Superior temporal gyrus (tissue), 1 donor: ENCODE results near the gene SERPINA6.
"Not testable (repeated sequence)": the region's sequence is repeated elsewhere in the genome, so short reads cannot be mapped to it uniquely, and the experiment has no call there.

Experiments
- DNase-seq: peaks from one replicate; pipeline ENCODE4 v3.0.0-alpha.2; 2016; ENCODE audit errors: extremely low spot score

Gene SERPINA6, protein sequence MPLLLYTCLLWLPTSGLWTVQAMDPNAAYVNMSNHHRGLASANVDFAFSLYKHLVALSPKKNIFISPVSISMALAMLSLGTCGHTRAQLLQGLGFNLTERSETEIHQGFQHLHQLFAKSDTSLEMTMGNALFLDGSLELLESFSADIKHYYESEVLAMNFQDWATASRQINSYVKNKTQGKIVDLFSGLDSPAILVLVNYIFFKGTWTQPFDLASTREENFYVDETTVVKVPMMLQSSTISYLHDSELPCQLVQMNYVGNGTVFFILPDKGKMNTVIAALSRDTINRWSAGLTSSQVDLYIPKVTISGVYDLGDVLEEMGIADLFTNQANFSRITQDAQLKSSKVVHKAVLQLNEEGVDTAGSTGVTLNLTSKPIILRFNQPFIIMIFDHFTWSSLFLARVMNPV

DNA sequence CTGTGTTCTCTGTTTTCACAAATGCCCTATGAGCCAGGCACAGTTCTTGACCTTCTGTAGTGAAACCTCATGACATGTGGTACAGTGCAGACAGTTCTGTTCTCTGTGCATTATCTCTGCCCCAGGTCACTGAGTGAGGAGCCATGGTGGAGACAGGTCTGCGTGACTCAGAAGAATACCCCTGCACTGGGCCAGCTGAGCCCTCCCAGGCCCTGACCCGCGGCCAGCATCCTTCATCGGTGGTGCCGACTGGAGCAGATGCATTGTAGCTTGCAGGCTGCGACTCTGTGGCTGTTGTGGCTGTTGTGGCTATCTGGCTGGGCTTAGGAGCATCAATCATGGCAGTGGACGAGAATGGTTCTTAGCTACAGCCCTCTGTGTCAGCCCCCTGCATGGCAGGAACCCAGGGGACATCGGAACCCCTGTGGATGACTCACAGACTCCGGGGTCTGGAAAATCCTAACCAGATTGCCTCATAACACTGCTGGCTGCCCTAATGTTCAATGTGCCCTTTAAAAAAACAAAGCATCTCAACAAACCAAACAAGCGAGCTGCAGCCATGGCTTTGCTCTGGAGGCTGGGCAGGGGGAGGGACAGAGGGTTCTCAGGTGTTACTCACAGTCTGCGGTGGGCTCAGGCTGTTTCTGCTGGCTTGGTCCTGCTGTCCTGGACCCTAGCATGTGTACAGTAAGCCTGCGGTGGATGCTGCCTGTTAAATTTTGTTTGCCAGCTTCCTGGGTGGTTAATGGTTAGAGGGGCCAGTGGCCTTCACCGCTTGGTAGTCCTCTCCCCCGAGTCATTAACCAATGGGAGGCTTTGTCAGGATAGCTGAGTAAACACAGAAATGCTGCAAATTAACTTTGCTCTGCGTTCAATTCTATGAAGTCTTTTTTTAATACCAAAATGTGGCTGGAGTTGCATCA lies at the start of gene SERPINA6:
Gene SERPINA6, minus strand, starts transcription at position 689 of the 923 bp plus-strand sequence. CDS start 8,688 bp downstream, outside the sequence.
- DNase-seq, result no peak

DNA sequence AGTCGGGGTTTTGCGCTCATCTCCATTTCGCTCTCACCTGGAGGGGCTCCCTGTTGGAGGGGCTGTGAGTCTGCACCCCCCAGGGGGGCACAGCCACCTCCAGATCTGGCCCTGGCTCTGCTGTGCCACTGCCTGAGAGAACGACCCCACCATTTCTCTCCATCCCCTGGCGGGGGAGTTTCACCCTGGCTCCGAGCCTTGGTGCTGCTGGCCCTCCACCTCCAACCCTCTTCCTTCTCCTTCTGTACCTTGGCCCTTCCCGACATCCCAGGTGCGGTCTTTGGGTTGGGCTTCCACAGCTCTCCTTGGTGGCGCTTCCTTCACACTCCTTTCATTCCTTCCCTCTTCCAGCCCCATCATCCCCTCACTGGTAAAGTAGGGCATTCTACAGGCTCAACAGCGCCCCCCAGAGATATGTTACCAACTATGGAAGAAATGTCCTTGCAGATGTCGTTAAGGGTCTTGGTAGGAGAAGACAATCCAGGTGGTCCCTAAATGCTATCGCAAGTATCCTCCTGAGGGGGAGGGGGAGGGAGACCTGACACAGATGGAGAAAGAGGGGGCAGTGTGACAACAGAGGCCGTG lies 49.0 kb upstream of the SERPINA6 start:
- no peak for DNase-seq

DNA sequence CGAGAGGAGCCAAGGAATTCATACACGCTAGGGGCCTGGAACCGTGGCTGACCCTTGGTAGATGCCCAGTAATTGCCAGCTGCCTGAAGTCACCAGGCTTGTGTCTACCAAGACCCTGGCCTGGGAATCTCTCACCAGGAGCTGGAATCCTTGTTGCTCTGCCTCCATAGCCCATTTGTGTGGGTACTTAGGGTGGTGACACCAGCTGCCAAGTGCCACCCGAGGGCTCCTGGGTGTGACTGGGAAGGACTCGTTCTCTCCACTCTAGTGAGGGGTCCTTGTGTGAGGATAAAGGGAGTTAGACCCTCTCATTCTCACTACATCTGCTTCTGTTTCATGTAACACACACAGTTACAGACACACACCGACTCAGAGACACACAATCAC lies 47.4 kb upstream of the SERPINA6 start:
- no peak for DNase-seq

DNA sequence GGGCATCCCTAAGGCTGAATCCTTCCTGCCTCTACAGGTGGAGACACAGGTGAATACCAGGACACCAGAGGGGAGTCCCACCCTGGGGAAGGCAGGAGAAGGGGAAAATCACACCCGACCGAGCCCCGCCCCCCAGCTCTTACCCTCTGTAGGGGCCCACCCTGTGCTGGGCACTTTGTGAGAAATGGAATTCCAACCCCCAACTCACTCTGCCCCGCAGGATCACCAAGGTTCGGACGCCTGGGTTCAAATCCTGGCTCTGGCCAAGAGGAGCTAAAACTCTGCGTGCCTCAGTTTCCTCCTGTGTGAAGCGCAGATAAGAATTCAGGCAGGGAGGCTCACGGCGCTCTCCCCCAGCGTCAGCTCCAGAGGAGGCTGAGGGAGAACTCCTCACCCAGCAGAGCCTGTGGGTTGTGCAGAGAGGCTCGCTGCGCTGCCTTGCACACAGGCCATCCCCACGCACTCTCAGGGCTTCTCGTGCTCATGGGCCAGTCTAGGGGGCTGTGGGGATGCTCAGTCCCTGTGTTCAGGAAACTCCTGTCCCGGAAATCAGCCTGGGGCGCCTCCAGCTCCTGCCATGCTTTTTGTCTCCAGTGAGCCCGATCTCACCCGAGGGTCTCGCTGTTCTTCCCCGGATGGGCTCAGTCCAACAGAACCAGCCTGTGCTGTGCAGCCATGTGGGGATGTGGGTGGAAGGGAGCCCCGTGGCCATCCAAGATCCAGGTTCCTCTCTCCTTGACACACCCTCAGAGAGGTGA lies 46.8 kb upstream of the SERPINA6 start:
- not testable (repeated sequence) for DNase-seq

DNA sequence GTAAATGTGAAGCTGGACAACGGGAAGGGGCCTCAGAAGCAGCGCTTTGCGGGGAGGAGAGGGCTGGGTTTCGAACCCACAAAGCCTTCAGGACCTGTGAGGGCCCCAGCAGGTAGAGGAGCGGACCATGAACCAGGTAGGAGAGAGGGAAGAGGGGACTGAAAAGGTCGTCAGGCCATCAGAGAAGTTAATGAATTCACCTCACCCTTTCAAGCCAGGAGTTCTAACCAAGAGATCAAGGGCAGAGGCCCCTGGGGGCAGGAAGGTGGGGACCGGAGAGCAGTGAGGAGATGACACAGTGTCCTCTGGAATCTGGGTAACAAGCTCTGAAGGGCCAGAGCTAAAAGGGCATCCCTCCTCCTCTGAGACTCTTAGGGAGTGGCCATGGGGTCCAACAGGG lies 45.8 kb upstream of the SERPINA6 start:
- DNase-seq, result no peak

DNA sequence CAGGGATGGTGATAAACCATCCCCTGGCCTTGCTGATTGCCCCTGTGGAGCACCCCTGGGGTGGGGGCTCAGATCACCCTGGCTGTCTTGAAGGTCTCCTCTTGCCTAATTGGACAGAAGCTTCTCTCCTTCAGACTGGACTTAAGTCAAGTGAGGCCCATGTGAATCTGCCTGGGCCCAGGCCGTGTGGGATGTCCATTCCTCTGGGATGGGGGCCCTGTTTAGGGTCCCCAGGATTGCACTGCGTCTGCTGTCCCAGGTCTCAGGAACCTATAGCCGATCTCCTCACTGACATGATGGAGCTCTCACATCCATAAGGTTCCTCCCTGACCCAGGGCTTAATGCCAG lies 45.1 kb upstream of the SERPINA6 start:
- no peak for DNase-seq

DNA sequence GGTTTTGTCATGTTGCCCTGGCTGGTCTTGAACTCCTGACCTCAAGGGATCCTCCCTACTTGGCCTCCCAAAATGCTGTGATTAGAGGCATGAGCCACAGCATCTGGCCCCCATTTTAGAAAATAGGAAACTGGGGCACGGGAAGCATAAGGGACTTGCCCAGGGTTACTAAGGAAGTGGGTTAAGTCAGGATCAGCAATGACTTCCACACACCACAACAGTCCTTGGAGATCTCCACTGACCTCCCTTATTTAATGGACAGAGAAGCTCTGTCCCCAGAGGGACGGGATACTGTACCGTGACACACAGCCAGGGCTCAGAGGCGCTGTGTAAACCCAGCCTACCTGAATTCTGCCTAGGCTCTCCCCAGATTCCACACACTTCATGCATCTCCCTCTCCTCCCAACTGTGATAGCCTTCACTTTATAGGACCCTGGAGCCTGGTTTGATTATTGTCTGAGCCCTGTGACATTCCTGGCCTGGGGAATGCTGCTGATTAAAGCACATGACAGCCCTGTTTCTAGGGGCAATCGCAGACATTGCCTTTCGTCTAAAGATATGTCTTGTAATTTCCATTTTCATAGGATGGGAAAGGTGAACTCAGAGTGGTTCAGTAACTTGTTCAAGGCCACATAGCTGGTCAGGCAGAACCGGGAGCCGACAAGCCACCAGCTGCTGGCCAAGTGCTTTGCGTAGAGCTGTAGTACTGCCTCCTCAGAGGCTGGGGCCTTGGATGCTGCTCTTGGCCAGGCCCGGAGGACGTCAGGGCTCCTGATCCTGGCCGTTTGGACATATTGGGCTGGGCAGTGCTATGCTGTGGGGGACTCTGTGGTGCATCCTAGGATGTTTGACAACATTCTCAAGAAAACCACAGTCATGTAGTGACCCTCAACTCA lies 44.5 kb upstream of the SERPINA6 start:
- DNase-seq, result no peak

DNA sequence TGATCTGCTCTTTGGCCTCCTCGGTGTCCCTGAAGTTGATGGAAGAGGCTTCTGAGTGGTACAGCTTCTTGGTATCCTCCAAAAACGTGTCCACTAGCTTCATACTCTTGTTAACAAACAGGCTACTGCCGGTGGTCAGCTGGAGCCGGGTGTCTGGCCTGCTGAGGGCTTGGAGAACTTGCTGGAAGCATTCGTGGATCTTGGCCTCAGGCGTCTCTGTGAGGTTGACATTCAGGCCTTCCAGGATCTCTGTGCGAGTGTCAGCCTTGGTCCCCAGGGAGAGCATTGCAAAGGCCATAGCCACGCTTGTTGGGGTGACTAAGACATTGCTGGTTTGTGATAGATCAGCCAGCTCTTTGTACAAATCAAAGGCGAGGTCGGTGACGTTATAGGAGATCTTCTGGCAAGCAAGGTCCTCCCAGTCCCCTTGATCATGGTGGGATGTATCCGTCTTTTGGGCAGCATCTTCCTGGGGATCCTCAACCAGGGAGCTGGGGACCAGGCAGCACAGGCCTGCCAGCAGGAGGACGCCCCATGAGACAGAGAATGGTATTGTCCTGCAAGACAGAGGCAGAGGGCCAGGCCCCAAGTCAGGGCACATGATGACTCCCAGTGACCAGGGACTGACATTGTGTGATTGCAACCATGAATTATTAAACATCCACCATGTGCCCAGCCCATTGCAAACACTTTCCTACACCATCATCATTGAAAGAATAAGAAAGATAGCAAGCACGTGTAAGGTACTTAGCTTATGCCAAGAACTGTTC lies 43.2 kb upstream of the SERPINA6 start, which contains the start of gene SERPINA2:
Gene SERPINA2, minus strand, starts transcription at position 553 of the 770 bp plus-strand sequence.
- DNase-seq, result peak; percentile 41

DNA sequence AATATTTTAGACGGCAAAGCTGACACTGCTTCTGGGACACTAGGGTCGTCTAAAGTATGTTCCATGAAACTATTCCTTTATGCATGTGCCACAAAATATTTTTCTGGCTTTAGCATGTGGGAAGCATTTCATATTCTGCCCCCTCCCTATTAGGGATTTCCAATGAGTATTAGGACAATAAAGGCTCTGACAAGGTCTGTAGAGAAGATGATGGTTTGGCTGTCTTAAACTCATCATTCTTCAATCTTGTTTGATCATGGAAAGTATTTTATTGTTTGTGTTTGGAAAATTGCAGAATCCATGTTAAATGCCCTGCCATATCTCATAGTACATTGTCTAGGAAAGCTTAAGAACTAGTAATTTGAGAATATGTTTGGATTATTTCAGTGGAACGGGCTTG lies 42.5 kb upstream of the SERPINA6 start:
- DNase-seq, result no peak

DNA sequence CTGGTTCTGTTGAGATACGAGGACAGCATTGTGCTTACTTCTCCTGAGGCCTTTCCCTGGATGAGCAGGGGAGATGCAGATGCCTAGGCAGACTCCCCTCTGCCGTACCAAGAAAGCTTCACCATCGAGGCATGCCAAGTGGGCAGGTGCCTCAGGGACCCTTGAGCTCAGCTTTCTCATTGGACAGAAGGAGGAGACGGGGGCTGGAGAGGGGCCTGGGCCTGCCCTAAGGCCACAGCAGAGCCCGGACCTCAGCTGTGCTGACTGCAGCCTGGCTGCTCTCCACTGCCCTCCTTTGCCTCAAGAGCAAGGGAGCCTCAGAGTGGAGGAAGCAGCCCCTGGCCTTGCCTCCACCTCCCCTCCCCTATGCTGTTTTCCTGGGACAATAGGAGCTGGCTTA lies 41.8 kb upstream of the SERPINA6 start:
- DNase-seq, result no peak

DNA sequence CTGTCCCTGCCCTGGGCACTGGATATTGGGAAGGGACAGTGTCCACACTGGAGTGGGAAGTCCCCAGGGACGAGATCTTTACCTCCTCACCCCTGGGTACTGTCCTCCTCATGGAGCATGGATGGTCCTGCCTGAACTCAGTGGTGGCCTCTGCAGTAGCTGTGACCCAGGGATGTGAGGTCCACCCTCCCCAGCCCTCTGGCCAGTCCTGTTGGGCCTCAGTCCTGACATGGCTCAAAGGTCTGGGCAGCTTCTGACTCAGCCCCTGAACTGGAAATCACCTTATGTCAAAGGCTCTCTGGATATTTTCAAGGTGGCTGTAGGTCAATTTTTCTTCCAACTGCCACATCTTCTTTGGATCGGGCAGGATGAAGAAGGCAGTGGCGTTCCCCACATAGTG lies 40.9 kb upstream of the SERPINA6 start:
- no peak for DNase-seq

DNA sequence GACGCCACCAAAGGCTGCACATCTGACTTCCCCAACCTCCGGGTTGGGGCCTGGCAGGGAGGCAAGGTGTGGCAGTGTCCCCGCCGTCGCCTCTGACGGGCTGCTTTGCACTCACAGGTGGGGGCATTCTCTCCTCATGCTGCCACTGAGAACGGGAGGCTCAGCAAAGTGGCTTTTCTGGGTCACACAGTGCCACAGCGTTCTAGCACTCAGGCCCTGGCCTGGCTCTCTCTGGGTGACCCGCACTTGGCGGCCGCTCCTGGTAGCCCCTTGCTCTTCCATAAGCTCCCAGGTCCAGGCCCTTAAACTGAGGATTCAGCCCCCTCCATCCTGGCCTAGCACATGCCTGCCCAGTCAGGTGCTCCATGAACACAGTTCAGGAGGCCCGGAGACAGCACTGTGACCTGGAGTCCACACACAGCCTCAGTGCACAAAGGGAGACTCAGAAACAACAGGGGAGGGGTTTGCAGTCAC lies 40.1 kb upstream of the SERPINA6 start:
- DNase-seq, result no peak

DNA sequence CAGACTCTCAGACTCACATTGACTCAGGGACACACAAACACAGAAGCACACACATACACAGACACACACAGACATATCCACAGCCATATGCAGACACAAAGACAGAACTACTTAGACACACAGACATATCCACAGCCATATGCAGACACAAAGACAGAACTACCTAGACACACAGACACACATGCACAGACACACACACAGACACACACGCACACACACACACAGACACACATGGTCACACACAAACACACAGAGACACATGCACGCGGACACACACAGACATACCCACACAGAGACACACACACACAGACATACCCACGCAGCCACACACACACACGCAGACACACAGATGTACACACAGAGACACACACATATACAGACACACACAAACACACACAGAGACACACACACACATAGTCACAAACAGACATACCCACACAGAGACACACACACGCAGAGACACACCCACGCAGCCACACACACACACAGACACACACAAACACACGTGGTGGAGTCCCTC lies 39.5 kb upstream of the SERPINA6 start:
- no peak for DNase-seq

DNA sequence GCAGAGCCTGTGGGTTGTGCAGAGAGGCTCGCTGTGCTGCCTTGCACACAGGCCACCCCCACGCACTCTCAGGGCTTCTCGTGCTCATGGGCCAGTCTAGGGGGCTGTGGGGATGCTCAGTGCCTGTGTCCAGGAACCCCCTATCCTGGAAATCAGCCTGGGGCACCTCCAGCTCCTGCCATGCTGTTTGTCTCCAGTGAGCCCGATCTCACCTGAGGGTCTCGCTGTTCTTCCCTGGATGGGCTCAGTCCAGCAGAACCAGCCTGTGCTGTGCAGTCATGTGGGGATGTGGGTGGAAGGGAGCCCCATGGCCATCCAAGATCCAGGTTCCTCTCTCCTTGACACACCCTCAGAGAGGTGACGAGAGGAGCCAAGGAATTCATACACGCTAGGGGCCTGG lies 38.5 kb upstream of the SERPINA6 start:
- DNase-seq, result no peak

DNA sequence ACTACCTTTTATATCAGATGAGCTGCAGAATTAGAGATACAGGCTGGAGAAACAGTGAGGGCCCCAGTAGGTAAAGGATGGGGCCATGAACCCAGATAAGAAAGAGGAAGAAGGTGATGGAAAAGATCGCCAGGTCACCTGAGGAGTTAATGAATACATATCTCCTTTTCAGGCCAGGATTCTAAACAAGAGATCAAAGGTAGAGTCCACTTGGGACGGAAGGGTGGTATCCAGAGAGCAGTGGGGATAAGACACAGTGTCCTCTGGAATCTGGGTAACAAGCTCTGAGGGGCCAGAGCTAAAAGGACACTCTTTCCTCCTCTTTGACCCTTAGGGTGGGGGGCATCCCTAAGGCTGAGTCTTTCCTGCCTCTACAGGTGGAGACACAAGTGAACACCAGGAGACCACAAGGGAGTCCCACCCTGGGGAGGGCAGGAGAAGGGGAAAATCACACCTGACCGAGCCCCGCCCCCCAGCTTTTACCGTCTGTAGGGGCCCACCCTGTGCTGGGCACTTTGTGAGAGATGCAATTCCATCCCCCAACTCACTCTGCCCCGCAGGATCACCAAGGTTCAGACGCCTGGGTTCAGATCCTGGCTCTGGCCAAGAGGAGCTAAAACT lies 37.9 kb upstream of the SERPINA6 start:
- DNase-seq, result no peak

DNA sequence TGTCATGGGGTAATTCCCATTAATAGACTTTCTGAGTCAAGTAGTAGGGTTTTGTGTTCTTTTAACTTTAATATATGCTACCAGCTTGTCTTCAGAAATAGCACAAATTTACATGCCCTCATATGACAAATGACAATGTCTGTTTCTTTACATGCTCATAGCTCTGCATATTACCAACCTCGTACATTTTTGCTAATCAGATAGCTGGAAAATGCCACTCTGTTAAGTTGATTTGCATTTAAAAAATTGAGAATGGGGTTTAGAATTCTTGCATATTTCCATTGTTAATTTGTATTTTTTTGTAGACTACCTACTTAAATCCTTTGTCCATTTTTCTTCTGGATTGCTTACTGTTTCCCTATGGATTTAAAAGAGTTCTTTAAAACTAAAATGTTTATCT lies 34.0 kb upstream of the SERPINA6 start:
- DNase-seq, result no peak

DNA sequence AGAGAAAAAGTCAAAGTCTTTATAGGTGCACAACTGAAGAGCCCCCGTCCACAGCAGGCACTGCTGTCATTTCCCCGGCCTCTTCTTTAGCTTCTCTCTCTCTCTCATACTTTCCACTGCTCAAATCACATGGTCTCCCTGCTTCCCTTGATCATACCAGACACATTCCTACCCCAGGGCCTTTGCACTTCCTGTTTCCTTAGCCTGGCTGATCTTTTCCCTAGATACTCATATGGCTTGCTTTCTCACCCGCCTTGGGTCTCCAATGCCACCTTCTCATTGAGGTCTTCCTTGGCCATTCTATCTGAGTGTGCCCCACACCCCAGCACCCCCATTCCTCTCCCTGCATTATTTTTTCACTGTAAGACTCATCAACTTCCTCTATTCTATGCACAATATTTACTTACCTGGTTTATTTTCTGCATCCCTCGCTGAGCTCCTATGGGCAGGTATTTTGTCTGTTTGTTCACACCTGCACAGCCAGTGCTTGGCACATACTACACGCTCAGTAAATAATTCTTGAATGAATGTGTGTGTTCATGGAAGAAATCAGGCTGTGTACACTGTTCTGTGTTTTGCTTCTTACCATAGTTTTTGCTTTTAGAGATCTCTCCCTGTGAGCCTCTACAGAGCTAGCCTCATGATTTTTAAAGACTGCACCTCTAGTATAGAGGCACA lies 33.4 kb upstream of the SERPINA6 start:
- no peak for DNase-seq

DNA sequence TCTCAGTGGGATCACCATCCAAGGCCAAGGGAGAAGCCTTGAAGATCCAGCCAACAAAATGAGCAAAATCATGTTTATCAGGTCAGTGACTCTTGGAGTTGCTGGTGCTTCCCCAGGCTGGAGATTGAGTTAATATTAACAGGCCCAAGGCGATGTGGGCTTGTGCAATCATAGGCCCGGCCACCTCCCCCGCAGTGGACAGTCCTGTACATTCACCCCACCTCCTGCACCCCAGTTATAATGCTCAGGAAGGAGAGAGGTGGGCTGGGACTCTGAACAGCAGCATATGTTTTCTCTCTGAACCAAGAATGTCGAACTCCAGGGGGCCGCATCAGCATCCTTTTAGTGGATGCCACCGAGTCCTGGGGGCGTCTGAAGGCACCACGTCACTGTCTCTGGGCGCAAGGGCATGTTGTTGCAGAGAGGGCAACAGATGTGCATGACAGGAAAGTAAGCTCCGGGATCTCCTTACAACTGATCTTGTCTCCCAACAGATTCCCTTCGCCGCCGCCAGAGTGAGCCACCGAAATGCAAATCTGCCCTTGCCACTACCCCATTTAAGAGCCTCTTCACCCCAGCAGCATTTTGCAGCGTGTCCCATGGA lies 32.2 kb upstream of the SERPINA6 start:
- peak; percentile 40 for DNase-seq
